GM23338 (cell line): ENCODE measurements around the gene SPINT2. TPM values are rescaled to one million over a fixed set of nuclear protein-coding genes. Genes with fewer than 3 reads are reported as not detected.

Experiments
- ATAC-seq: fragments of 200-7000 bp; cut with Tn5 transposase; 3 replicates; pipeline ENCODE4 v1.9.1; 2020
- DNase-seq: peaks from one replicate; pipeline ENCODE4 v3.0.0-alpha.2; 2015; ENCODE audit warnings: low spot score
- H2AFZ ChIP-seq: fragments of 200-600 bp; sonication (generic); 2 replicates; pipeline ENCODE4 v1.8.0; 2016; ENCODE audit warnings: antibody characterized with exemption, mild to moderate bottlenecking, moderate library complexity
- H3F3A ChIP-seq: fragments of 200-600 bp; sonication (generic); replicated peaks from 2 replicates; pipeline ENCODE4 v1.8.0; 2017; ENCODE audit warnings: antibody characterized with exemption, mixed run types, low read depth
- H3K27ac ChIP-seq: fragments of 200-600 bp; sonication (generic); 2 replicates; pipeline ENCODE4 v1.6.1; 2016; ENCODE audit warnings: low read depth
- H3K27me3 ChIP-seq: fragments of 200-600 bp; sonication (generic); 2 replicates; pipeline ENCODE4 v1.8.0; 2016; ENCODE audit warnings: mild to moderate bottlenecking, mixed run types, moderate library complexity; ENCODE audit not compliant: insufficient read depth
- H3K36me3 ChIP-seq: fragments of 200-600 bp; sonication (generic); 2 replicates; pipeline ENCODE4 v1.8.0; 2016; ENCODE audit warnings: mild to moderate bottlenecking; ENCODE audit not compliant: insufficient read depth
- H3K4me1 ChIP-seq: fragments of 200-600 bp; sonication (generic); 2 replicates; pipeline ENCODE4 v1.8.0; 2016; ENCODE audit warnings: mild to moderate bottlenecking, moderate library complexity; ENCODE audit not compliant: insufficient read depth
- H3K4me2 ChIP-seq: fragments of 200-600 bp; sonication (generic); 2 replicates; pipeline ENCODE4 v1.7.1; 2017; ENCODE audit warnings: mixed run types
- H3K4me3 ChIP-seq: fragments of 200-600 bp; sonication (generic); 2 replicates; pipeline ENCODE4 v1.6.1; 2016; ENCODE audit warnings: mixed run types
- H3K79me2 ChIP-seq: fragments of 200-600 bp; sonication (generic); replicated peaks from 2 replicates; pipeline ENCODE4 v1.8.0; 2017; ENCODE audit warnings: mild to moderate bottlenecking; ENCODE audit not compliant: insufficient read depth
- H3K9me2 ChIP-seq: fragments of 200-600 bp; sonication (generic); 2 replicates; pipeline ENCODE4 v1.8.0; 2017; ENCODE audit not compliant: insufficient read depth
- H4K20me1 ChIP-seq: fragments of 200-600 bp; sonication (generic); replicated peaks from 2 replicates; pipeline ENCODE4 v1.8.0; 2017; ENCODE audit warnings: mild to moderate bottlenecking; ENCODE audit not compliant: insufficient read depth
- H3K27ac Mint-ChIP-seq: 2 replicates; pipeline ENCODE4 v1.8.0; 2020; ENCODE audit warnings: inconsistent platforms, mild to moderate bottlenecking, moderate library complexity, mixed read lengths
- H3K27me3 Mint-ChIP-seq: 3 replicates; pipeline ENCODE4 v1.8.0; 2022; ENCODE audit warnings: low read depth, mild to moderate bottlenecking, moderate library complexity, mixed read lengths, inconsistent platforms; ENCODE audit not compliant: insufficient read depth, poor library complexity
- H3K36me3 Mint-ChIP-seq: 3 replicates; pipeline ENCODE4 v1.8.0; 2021; ENCODE audit warnings: low read depth, mild to moderate bottlenecking, inconsistent platforms, moderate library complexity, mixed read lengths
- H3K4me1 Mint-ChIP-seq: 3 replicates; pipeline ENCODE4 v1.8.0; 2020; ENCODE audit warnings: mild to moderate bottlenecking, inconsistent platforms, mixed read lengths
- H3K4me3 Mint-ChIP-seq: 3 replicates; pipeline ENCODE4 v1.8.0; 2021; ENCODE audit warnings: moderate library complexity, mild to moderate bottlenecking, inconsistent platforms, mixed read lengths
- H3K9me3 Mint-ChIP-seq: 3 replicates; pipeline ENCODE4 v1.8.0; 2020; ENCODE audit warnings: moderate library complexity, mild to moderate bottlenecking, inconsistent platforms, mixed read lengths
- CREB1 ChIP-seq: fragments of 250-450 bp; sonication (Bioruptor Pico); IDR thresholded peaks from 2 replicates; pipeline ENCODE4 v1.5.0; 2020; ENCODE audit warnings: low read depth, mild to moderate bottlenecking, moderate library complexity
- ETS1 ChIP-seq: IDR thresholded peaks from 2 replicates; pipeline ENCODE4 v1.6.1; 2016; ENCODE audit warnings: antibody characterized with exemption
- EZH2 ChIP-seq: fragments of 200-600 bp; sonication (generic); IDR thresholded peaks from one replicate; pipeline ENCODE4 v1.8.0; 2017; ENCODE audit warnings: antibody characterized with exemption, mild to moderate bottlenecking, low read depth; ENCODE audit not compliant: unreplicated experiment
- EZH2phosphoT487 ChIP-seq: fragments of 200-600 bp; sonication (generic); IDR thresholded peaks from one replicate; pipeline ENCODE4 v1.8.1; 2018; ENCODE audit warnings: antibody characterized with exemption; ENCODE audit not compliant: unreplicated experiment
- JUNB ChIP-seq: IDR thresholded peaks from one replicate; pipeline ENCODE4 v1.6.1; 2016; ENCODE audit warnings: antibody characterized with exemption; ENCODE audit not compliant: unreplicated experiment
- NANOG ChIP-seq: IDR thresholded peaks from 2 replicates; pipeline ENCODE4 v1.6.1; 2016; ENCODE audit warnings: antibody characterized with exemption, borderline replicate concordance
- POLR2AphosphoS5 ChIP-seq: IDR thresholded peaks from 2 replicates; pipeline ENCODE4 v1.6.1; 2016; ENCODE audit warnings: antibody characterized with exemption, low read depth
- STAT1 ChIP-seq: IDR thresholded peaks from one replicate; pipeline ENCODE4 v1.6.1; 2016; ENCODE audit warnings: antibody characterized with exemption; ENCODE audit not compliant: unreplicated experiment
- ZNF114 ChIP-seq: fragments of 250-450 bp; sonication (Bioruptor Pico); IDR thresholded peaks from 2 replicates; pipeline ENCODE4 v1.5.0; 2020; ENCODE audit warnings: mild to moderate bottlenecking, moderate library complexity
- ZNF331 ChIP-seq: fragments of 250-450 bp; sonication (Bioruptor Pico); IDR thresholded peaks from 2 replicates; pipeline ENCODE4 v1.5.0; 2020; ENCODE audit warnings: low read depth, mild to moderate bottlenecking, moderate library complexity
- polyA plus RNA-seq: library from polyadenylated mRNA; unstranded; fragments of >200 nt; fragmentation: Nextera tagmentation; extraction: Ambion mirVana; gene quantifications from 2 replicates; pipeline ENCODE4 v1.2.1, GENCODE V29; 2016
- total RNA-seq: library from RNA; depleted of rRNA; stranded (reverse); fragments of >200 nt; shearing (Covaris generic); gene quantifications from 2 replicates; pipeline ENCODE4 v1.2.3, GENCODE V29; 2014
- TF ChIP-seq, protein P1 (sequence below): fragments of 250-450 bp; sonication (Bioruptor Pico); IDR thresholded peaks from 2 replicates; pipeline ENCODE4 v1.5.0; 2020; ENCODE audit warnings: mild to moderate bottlenecking, moderate library complexity
- TF ChIP-seq, protein P2 (sequence below), 2 experiments: fragments of 200-600 bp in 1 of 2; sonication (generic) in 1 of 2; conservative IDR thresholded peaks; 2 replicates each; pipeline versions ENCODE4 v1.5.1 to v1.6.1; 2016 to 2017; ENCODE audit warnings: antibody characterized with exemption in 2 of 2, low read depth in 2 of 2, mild to moderate bottlenecking in 2 of 2, moderate library complexity in 1 of 2

SPINT2 gene
- total and polyA plus RNA-seq, 2 experiments from 2014 or later, result 319 to 468 TPM

- TF ChIP-seq, protein P1, sequence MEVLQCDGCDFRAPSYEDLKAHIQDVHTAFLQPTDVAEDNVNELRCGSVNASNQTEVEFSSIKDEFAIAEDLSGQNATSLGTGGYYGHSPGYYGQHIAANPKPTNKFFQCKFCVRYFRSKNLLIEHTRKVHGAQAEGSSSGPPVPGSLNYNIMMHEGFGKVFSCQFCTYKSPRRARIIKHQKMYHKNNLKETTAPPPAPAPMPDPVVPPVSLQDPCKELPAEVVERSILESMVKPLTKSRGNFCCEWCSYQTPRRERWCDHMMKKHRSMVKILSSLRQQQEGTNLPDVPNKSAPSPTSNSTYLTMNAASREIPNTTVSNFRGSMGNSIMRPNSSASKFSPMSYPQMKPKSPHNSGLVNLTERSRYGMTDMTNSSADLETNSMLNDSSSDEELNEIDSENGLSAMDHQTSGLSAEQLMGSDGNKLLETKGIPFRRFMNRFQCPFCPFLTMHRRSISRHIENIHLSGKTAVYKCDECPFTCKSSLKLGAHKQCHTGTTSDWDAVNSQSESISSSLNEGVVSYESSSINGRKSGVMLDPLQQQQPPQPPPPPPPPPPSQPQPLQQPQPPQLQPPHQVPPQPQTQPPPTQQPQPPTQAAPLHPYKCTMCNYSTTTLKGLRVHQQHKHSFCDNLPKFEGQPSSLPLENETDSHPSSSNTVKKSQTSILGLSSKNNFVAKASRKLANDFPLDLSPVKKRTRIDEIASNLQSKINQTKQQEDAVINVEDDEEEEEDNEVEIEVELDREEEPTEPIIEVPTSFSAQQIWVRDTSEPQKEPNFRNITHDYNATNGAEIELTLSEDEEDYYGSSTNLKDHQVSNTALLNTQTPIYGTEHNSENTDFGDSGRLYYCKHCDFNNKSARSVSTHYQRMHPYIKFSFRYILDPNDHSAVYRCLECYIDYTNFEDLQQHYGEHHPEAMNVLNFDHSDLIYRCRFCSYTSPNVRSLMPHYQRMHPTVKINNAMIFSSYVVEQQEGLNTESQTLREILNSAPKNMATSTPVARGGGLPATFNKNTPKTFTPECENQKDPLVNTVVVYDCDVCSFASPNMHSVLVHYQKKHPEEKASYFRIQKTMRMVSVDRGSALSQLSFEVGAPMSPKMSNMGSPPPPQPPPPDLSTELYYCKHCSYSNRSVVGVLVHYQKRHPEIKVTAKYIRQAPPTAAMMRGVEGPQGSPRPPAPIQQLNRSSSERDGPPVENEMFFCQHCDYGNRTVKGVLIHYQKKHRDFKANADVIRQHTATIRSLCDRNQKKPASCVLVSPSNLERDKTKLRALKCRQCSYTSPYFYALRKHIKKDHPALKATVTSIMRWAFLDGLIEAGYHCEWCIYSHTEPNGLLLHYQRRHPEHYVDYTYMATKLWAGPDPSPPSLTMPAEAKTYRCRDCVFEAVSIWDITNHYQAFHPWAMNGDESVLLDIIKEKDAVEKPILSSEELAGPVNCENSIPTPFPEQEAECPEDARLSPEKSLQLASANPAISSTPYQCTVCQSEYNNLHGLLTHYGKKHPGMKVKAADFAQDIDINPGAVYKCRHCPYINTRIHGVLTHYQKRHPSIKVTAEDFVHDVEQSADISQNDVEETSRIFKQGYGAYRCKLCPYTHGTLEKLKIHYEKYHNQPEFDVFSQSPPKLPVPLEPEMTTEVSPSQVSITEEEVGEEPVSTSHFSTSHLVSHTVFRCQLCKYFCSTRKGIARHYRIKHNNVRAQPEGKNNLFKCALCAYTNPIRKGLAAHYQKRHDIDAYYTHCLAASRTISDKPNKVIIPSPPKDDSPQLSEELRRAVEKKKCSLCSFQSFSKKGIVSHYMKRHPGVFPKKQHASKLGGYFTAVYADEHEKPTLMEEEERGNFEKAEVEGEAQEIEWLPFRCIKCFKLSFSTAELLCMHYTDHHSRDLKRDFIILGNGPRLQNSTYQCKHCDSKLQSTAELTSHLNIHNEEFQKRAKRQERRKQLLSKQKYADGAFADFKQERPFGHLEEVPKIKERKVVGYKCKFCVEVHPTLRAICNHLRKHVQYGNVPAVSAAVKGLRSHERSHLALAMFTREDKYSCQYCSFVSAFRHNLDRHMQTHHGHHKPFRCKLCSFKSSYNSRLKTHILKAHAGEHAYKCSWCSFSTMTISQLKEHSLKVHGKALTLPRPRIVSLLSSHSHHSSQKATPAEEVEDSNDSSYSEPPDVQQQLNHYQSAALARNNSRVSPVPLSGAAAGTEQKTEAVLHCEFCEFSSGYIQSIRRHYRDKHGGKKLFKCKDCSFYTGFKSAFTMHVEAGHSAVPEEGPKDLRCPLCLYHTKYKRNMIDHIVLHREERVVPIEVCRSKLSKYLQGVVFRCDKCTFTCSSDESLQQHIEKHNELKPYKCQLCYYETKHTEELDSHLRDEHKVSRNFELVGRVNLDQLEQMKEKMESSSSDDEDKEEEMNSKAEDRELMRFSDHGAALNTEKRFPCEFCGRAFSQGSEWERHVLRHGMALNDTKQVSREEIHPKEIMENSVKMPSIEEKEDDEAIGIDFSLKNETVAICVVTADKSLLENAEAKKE (CRISPR knock-in tag), result no peak
Measured at GRCh38 chr19:38265213-38265861, 964 bp downstream of the SPINT2 start (continued).

DNA sequence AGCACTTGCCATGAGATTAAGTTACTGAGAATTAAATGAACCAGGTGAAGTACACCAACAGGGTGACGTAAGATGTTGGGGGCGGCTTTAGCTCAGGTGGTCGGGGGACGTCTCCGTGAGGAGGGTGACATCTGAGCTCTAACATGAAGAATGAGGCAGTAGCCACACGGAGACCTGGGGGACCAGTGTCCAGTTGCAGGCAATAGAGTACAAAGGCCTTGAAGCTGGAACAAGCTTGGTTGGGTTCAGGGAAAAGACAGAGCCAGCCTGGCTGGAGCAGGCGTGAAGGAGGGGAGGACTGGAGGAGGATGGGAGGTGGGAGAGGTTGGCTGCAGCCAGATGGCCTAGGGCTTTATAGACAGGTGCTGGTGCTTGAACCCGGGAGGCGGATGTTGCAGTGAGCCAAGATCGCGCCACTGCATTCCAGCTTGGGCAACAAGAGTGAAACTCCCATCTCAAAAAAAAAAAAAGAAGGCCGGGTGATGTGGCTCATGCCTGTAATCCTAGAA is 1.6 kb downstream of the SPINT2 start:
- Histone ChIP-seq H3K36me3 (no peaks in the 10 kb centered on the region), H3K79me2 (peaks cover 62% of the 10 kb centered on the region), H3K4me2 (peak overlapping the region; percentile 99), H3K9me2 (no peaks in the 10 kb centered on the region), H2AFZ (no peak overlapping the region), H4K20me1 (peaks cover 37% of the 10 kb centered on the region), H3F3A (peaks cover 31% of the 10 kb centered on the region), H3K4me1 (peaks cover 55% of the 10 kb centered on the region), H3K27ac (peak overlapping the region; percentile 98; the same call in 1 of the 2 replicates), H3K4me3 (peak overlapping the region; percentile 96), H3K27me3 (no peaks in the 10 kb centered on the region)
- H3K4me1 Mint-ChIP-seq, result peaks cover 56% of the 10 kb centered on the region
- ATAC-seq (no peak), DNase-seq (no peak)
- H3K4me3 Mint-ChIP-seq, result peak overlapping the region; percentile 95
- H3K27ac Mint-ChIP-seq, result peak overlapping the region; percentile 96
- H3K9me3 Mint-ChIP-seq, result no peaks in the 10 kb centered on the region
- H3K27me3 Mint-ChIP-seq, result peaks cover 20% of the 10 kb centered on the region
- H3K36me3 Mint-ChIP-seq, result peaks cover 5% of the 10 kb centered on the region; the same call in 2 of the 3 replicates
- TF ChIP-seq STAT1, result no peak
- TF ChIP-seq, protein P2, sequence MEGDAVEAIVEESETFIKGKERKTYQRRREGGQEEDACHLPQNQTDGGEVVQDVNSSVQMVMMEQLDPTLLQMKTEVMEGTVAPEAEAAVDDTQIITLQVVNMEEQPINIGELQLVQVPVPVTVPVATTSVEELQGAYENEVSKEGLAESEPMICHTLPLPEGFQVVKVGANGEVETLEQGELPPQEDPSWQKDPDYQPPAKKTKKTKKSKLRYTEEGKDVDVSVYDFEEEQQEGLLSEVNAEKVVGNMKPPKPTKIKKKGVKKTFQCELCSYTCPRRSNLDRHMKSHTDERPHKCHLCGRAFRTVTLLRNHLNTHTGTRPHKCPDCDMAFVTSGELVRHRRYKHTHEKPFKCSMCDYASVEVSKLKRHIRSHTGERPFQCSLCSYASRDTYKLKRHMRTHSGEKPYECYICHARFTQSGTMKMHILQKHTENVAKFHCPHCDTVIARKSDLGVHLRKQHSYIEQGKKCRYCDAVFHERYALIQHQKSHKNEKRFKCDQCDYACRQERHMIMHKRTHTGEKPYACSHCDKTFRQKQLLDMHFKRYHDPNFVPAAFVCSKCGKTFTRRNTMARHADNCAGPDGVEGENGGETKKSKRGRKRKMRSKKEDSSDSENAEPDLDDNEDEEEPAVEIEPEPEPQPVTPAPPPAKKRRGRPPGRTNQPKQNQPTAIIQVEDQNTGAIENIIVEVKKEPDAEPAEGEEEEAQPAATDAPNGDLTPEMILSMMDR (conservative IDR thresholded peaks at IDR 0.05; ENCODE audit: low read depth in 2 of 2), result no peak
- TF ChIP-seq EZH2, result no peak
- TF ChIP-seq POLR2AphosphoS5, result no peak
- TF ChIP-seq NANOG, result no peak
- no peak for TF ChIP-seq JUNB
- no peak for TF ChIP-seq ETS1
- TF ChIP-seq ZNF331 (CRISPR knock-in tag), result no peak
- no peak for TF ChIP-seq ZNF114 (CRISPR knock-in tag)
- no peak for TF ChIP-seq CREB1 (CRISPR knock-in tag)
- no peak for TF ChIP-seq EZH2phosphoT487
